ENCODE results near the gene PSMG4.

Gene PSMG4

DNA sequence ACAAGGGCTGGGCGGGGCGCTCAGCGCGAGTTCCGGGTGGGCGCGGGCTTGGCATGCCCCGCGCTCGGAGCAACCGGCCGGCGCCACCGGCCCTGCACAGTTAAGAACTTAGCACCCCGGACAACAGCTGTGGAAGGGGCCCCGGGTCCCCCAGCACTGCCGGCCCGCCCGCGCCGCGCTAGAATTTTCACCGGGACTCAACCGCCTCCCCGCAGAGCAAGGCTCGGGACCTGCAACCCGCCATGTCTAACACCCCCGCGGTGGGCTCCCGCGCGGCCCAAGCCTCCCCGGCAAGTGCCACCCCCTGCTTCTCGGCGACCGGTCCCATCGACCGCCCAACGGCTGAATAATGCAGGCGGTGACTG lies 5.2 kb upstream of the PSMG4 start:
- H3K79me1 ChIP-seq (ENCODE audit: low read length) = peaks cover under 1% of the 10 kb centered on the region
- no peak overlapping the region for H3K18ac ChIP-seq (ENCODE audit: low read length)
- no peak overlapping the region for H2BK12ac ChIP-seq (ENCODE audit: low read length)
- no peaks in the 10 kb centered on the region for H3K27me3 ChIP-seq (ENCODE audit: insufficient read depth, low read length)
- no peak overlapping the region for H4K91ac ChIP-seq (ENCODE audit: low read depth, low read length)
- no peak overlapping the region for H3K4me2 ChIP-seq (ENCODE audit: low read length)
- H3K14ac ChIP-seq (ENCODE audit: low read length) = no peak overlapping the region
- H3K9ac ChIP-seq (ENCODE audit: low read length) = no peak overlapping the region
- H2AFZ ChIP-seq (ENCODE audit: insufficient read depth, low read length, poor library complexity) = no peak overlapping the region
- H3K36me3 ChIP-seq (ENCODE audit: control insufficient read depth in 1 of 2, insufficient read depth in 2 of 2, low read length in 2 of 2) = no peaks in the 10 kb centered on the region
- H4K12ac ChIP-seq (ENCODE audit: low read depth, low read length) = no peak overlapping the region
- DNase-seq = no peak
- no peak overlapping the region for H2BK5ac ChIP-seq (ENCODE audit: low read depth, low read length, poor library complexity)
- no peak overlapping the region for H2BK120ac ChIP-seq (ENCODE audit: insufficient read depth, low read length, poor library complexity)
- H3K27ac ChIP-seq (ENCODE audit: low read depth, low read length) = no peak overlapping the region
- H3K79me2 ChIP-seq (ENCODE audit: control insufficient read depth, insufficient read depth, low read length, poor library complexity) = no peaks in the 10 kb centered on the region
- no peak overlapping the region for H3K4me3 ChIP-seq (ENCODE audit: low read depth, low read length)
- H4K8ac ChIP-seq (ENCODE audit: low read depth, low read length) = no peak overlapping the region
- H3K4ac ChIP-seq (ENCODE audit: low read depth, low read length) = no peak overlapping the region
- H3K23ac ChIP-seq (ENCODE audit: low read length) = no peak overlapping the region
- no CpG with 5 or more reads among the region's 40 CpGs for WGBS (ENCODE audit: extremely low coverage, insufficient coverage, insufficient read length)
- H2AK5ac ChIP-seq (ENCODE audit: low read length) = no peak overlapping the region
- H3K4me1 ChIP-seq (ENCODE audit: control insufficient read depth in 1 of 2, insufficient read depth in 2 of 2, low read length in 2 of 2) = peaks cover 9 to 17% of the 10 kb centered on the region in 2 experiments
- peaks cover 2% of the 10 kb centered on the region for H3K9me3 ChIP-seq (ENCODE audit: insufficient read depth, low read depth, low read length)

DNA sequence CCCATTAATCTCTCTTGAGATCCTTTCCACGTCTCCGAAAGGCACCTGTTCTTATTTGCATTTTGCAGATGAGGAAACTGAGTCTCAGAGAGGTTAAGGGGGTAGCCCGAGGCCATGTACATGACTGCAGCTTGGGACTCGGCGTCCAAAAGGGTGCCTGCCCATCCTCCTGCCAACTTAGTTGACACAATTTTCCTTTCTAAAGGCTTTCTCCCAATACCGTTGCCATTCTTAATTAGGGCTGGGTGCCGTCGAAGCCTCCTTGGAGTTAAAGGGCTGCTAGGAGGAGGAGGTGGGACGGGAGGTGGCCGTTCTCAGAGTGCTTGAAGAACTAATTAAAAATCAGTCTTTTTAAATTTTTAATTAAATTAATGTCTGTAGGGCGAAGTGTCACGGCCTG lies 546 bp upstream of the PSMG4 start:
- no peaks in the 10 kb centered on the region for H3K27me3 ChIP-seq (ENCODE audit: insufficient read depth, low read length)
- H3K9me3 ChIP-seq (ENCODE audit: insufficient read depth, low read depth, low read length) = no peaks in the 10 kb centered on the region
- peak overlapping the region; percentile 51 for H2AFZ ChIP-seq (ENCODE audit: insufficient read depth, low read length, poor library complexity)
- H3K4me2 ChIP-seq (ENCODE audit: low read length) = peak overlapping the region; percentile 76
- H3K4ac ChIP-seq (ENCODE audit: low read depth, low read length) = no peak overlapping the region
- DNase-seq = no peak
- no peak overlapping the region for H4K91ac ChIP-seq (ENCODE audit: low read depth, low read length)
- H3K79me1 ChIP-seq (ENCODE audit: low read length) = peaks cover 2% of the 10 kb centered on the region
- H4K8ac ChIP-seq (ENCODE audit: low read depth, low read length) = no peak overlapping the region
- H3K79me2 ChIP-seq (ENCODE audit: control insufficient read depth, insufficient read depth, low read length, poor library complexity) = no peaks in the 10 kb centered on the region
- H2BK12ac ChIP-seq (ENCODE audit: low read length) = no peak overlapping the region
- no peak overlapping the region for H2BK5ac ChIP-seq (ENCODE audit: low read depth, low read length, poor library complexity)
- no peak overlapping the region for H3K27ac ChIP-seq (ENCODE audit: low read depth, low read length)
- H2AK5ac ChIP-seq (ENCODE audit: low read length) = no peak overlapping the region
- peaks cover 2% of the 10 kb centered on the region in 2 experiments for H3K4me1 ChIP-seq (ENCODE audit: control insufficient read depth in 1 of 2, insufficient read depth in 2 of 2, low read length in 2 of 2)
- H3K18ac ChIP-seq (ENCODE audit: low read length) = no peak overlapping the region
- no peak overlapping the region for H3K23ac ChIP-seq (ENCODE audit: low read length)
- no peak overlapping the region for H3K14ac ChIP-seq (ENCODE audit: low read length)
- H3K4me3 ChIP-seq (ENCODE audit: low read depth, low read length) = no peak overlapping the region
- H3K9ac ChIP-seq (ENCODE audit: low read length) = no peak overlapping the region
- peaks cover 0 to under 1% of the 10 kb centered on the region in 2 experiments for H3K36me3 ChIP-seq (ENCODE audit: control insufficient read depth in 1 of 2, insufficient read depth in 2 of 2, low read length in 2 of 2)
- H2BK120ac ChIP-seq (ENCODE audit: insufficient read depth, low read length, poor library complexity) = no peak overlapping the region
- WGBS (ENCODE audit: extremely low coverage, insufficient coverage, insufficient read length) = no CpG with 5 or more reads among the region's 12 CpGs
- H4K12ac ChIP-seq (ENCODE audit: low read depth, low read length) = no peak overlapping the region

- Histone ChIP-seq H3K14ac (ENCODE audit: low read length) (peak overlapping the region; percentile 80), H3K27ac (ENCODE audit: low read depth, low read length) (no peak overlapping the region), H3K4me2 (ENCODE audit: low read length) (peak overlapping the region; percentile 87), H3K4me3 (ENCODE audit: low read depth, low read length) (peak overlapping the region; percentile 98), H3K18ac (ENCODE audit: low read length) (peak overlapping the region; percentile 2), H3K4me1 (ENCODE audit: control insufficient read depth in 1 of 2, insufficient read depth in 2 of 2, low read length in 2 of 2) (peaks cover 2% of the 10 kb centered on the region in 2 experiments), H3K79me2 (ENCODE audit: control insufficient read depth, insufficient read depth, low read length, poor library complexity) (no peaks in the 10 kb centered on the region), H2BK120ac (ENCODE audit: insufficient read depth, low read length, poor library complexity) (no peak overlapping the region), H2BK12ac (ENCODE audit: low read length) (no peak overlapping the region), H3K27me3 (ENCODE audit: insufficient read depth, low read length) (no peaks in the 10 kb centered on the region), H2BK5ac (ENCODE audit: low read depth, low read length, poor library complexity) (no peak overlapping the region), H3K79me1 (ENCODE audit: low read length) (peaks cover 2% of the 10 kb centered on the region), H4K91ac (ENCODE audit: low read depth, low read length) (no peak overlapping the region), H3K36me3 (ENCODE audit: control insufficient read depth in 1 of 2, insufficient read depth in 2 of 2, low read length in 2 of 2) (peaks cover 12 to 13% of the 10 kb centered on the region in 2 experiments), H2AK5ac (ENCODE audit: low read length) (no peak overlapping the region), H3K23ac (ENCODE audit: low read length) (no peak overlapping the region), H3K9me3 (ENCODE audit: insufficient read depth, low read depth, low read length) (peaks cover 3% of the 10 kb centered on the region), H3K9ac (ENCODE audit: low read length) (no peak overlapping the region), H3K4ac (ENCODE audit: low read depth, low read length) (no peak overlapping the region), H4K8ac (ENCODE audit: low read depth, low read length) (no peak overlapping the region), H2AFZ (ENCODE audit: insufficient read depth, low read length, poor library complexity) (no peak overlapping the region), H4K12ac (ENCODE audit: low read depth, low read length) (peak overlapping the region; percentile 13)
- peak; percentile 6 to 36 for DNase-seq
- WGBS (ENCODE audit: extremely low coverage, insufficient coverage, insufficient read length) = no CpG with 5 or more reads among the region's 21 CpGs
Observed at GRCh38 chr6:3259491-3259958, 778 bp downstream of the PSMG4 start.

DNA sequence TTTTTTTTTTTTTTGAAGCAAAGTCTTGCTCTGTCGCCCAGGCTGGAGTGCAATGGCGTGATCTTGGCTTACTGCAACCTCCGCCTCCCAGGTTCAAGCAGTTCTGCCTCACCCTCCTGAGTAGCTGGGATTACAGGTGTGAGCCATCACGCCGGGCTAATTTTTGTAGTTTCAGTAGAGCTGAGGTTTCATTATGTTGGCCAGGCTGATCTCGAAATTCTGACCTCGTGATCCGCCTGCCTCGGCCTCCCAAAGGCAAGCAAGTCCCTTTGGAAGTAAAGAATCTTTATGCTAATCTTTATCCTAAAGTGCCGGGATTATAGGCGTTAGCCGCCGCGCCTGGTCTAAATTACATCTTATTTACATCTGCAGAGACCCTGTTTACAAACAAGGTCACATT lies 1.5 kb downstream of the PSMG4 start:
- Histone ChIP-seq H4K12ac (ENCODE audit: low read depth, low read length) (no peak overlapping the region), H3K4me3 (ENCODE audit: low read depth, low read length) (no peak overlapping the region), H3K4ac (ENCODE audit: low read depth, low read length) (no peak overlapping the region), H3K4me2 (ENCODE audit: low read length) (no peak overlapping the region), H3K79me1 (ENCODE audit: low read length) (peaks cover 2% of the 10 kb centered on the region), H3K79me2 (ENCODE audit: control insufficient read depth, insufficient read depth, low read length, poor library complexity) (no peaks in the 10 kb centered on the region), H3K14ac (ENCODE audit: low read length) (no peak overlapping the region), H2BK120ac (ENCODE audit: insufficient read depth, low read length, poor library complexity) (no peak overlapping the region), H3K23ac (ENCODE audit: low read length) (no peak overlapping the region), H4K91ac (ENCODE audit: low read depth, low read length) (no peak overlapping the region), H3K9ac (ENCODE audit: low read length) (no peak overlapping the region), H3K27ac (ENCODE audit: low read depth, low read length) (no peak overlapping the region), H3K18ac (ENCODE audit: low read length) (no peak overlapping the region), H2AFZ (ENCODE audit: insufficient read depth, low read length, poor library complexity) (no peak overlapping the region), H3K36me3 (ENCODE audit: control insufficient read depth in 1 of 2, insufficient read depth in 2 of 2, low read length in 2 of 2) (peaks cover 12 to 13% of the 10 kb centered on the region in 2 experiments), H2AK5ac (ENCODE audit: low read length) (no peak overlapping the region), H2BK5ac (ENCODE audit: low read depth, low read length, poor library complexity) (no peak overlapping the region), H3K27me3 (ENCODE audit: insufficient read depth, low read length) (no peaks in the 10 kb centered on the region), H3K4me1 (ENCODE audit: control insufficient read depth in 1 of 2, insufficient read depth in 2 of 2, low read length in 2 of 2) (peaks cover 2% of the 10 kb centered on the region in 2 experiments), H4K8ac (ENCODE audit: low read depth, low read length) (no peak overlapping the region), H3K9me3 (ENCODE audit: insufficient read depth, low read depth, low read length) (peaks cover 3% of the 10 kb centered on the region), H2BK12ac (ENCODE audit: low read length) (no peak overlapping the region)
- WGBS (ENCODE audit: extremely low coverage, insufficient coverage, insufficient read length) = no CpG with 5 or more reads among the region's 14 CpGs
- no peak for DNase-seq
